HG02884 (cell line): ENCODE data around the gene PHF19.

Experiments used
- ATAC-seq: cut with Tn5 transposase; IDR thresholded peaks from one replicate; pipeline ENCODE4 v1.9.1; 2021; ENCODE audit warnings: mild to moderate bottlenecking, moderate library complexity; ENCODE audit not compliant: unreplicated experiment

Gene PHF19

DNA sequence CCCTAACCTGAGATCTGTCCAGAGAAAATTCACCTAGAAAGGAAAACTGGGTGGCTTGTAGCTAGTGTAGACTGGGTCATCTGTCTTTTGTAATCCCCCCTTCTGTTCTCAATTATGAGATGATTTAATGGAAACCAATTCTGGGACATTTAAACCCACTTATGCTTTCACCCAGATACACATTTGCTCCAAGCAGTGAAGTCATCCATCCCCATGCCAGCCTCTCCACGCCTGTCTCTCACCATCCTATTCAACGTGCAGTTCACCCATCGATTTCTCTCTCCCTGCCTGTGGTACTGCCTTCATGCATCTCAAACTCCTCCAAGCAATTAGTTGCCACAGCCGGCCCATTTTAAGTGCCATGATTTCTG lies 1.8 kb downstream of the PHF19 start:
- ATAC-seq = no peak

DNA sequence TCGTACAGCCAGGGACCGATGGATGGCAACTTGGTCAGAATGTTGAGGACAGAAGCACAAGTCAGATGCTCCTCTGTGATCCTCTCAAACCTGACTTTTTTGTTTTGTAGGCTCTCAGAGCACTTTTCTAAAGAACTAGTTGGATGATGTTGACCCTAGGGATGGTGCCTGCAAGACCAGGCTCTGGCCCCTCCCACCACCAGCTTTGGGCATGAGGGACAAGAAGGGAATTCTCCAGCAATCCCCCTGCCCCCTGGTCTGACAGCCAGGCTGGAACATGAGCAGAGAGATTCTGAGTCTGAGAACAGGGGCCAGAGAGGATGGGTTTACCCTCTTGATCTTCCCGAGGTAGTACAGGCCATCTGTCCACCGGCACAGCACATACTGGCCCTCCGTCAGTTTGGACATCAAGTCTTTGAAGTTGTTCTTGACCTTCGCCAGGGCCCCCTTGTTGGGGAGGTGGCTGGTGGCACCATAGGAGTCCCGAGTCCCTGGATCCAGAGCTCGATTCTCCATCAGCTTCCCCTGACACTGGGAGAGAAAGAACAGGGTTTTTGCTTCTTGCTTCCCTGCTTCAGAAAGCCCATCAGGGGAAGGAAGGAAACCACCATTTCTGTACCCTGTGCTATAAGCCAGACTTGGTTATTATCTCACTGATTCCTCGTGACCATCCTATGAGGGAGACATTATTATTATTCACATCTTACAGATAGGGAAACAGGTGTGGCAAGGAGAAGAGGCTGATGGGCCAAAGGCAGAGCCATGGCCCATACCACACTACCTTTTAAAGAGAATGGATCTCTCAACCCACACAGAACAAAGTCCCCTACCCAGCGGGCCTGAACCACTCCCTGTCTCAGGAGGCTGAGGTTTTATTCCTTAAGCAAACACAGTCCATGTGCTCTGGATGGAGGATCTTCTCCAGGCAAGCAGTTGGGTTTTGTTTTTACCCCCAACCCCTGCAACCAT lies 2.5 kb downstream of the PHF19 start:
- no peak for ATAC-seq

DNA sequence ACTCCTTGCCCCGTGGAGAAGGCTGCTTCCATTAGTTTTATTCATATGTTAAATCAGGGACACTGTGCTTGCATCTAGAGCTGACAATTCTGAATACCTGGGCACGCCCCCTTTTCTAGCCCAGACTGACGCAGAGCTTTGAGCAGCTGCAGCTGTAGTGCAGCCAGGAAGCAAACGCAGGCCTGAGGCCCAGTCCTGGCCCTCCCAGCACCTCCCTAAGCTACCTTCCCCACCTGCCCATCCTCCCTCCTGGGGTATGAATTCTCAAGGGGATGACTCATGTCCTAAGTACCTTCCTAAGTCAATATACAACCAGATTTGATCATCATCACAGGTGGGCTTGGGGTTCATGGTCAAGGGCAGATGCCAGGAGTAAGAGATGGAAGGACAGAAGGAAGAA lies 3.5 kb downstream of the PHF19 start:
- ATAC-seq = no peak

DNA sequence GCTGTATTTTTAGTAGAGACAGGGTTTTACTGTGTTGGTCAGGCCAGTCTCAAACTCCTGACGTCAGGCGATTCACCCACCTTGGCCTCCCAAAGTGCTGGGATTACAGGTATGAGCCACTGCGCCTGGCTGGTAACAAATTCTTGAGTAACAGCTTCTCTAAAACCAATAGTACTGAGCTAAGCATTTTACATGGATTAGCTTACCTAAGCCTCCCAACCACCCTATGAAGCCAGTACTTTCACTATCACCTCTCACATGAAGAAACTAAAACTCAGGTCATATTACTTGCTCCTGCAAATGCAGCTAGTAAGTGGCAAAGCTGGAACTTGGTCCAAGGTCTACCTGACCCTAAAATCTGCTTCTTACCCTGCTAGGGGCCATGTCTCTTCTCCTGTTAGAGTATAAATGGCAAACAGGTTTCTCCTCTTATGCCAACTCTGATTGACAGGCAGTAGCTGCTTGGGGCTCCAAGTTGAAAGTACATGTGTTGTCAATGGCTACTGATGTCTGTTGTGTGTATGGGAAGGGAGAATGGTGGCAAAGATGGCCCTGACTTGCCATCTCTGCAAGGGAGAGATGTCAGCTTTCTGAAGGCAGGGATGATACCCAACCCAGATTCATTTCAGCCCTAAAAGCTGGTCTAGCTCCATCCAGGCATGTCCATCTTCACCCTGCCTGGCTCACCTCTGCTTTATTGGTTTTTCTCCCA lies 4.0 kb downstream of the PHF19 start:
- ATAC-seq = no peak

DNA sequence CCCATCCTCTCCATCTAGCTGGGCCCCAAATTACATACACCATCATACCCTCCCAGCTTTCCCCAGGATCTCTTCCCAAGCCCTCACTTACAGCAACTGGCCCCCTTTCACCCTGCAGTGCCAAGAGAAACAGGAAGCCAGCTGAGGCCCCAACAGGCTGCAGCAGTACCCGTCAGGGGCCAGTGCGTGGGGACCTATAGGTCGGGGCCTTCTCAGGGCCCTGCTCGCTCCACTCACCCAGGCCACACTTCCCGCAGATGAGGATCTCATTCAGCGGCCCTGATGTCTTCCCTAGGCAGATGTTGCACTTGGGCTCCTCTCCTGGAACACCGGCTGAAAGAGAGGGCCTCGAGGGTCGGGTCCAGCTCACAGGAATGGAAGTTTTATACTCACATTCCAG lies 6.8 kb downstream of the PHF19 start:
- no peak for ATAC-seq

DNA sequence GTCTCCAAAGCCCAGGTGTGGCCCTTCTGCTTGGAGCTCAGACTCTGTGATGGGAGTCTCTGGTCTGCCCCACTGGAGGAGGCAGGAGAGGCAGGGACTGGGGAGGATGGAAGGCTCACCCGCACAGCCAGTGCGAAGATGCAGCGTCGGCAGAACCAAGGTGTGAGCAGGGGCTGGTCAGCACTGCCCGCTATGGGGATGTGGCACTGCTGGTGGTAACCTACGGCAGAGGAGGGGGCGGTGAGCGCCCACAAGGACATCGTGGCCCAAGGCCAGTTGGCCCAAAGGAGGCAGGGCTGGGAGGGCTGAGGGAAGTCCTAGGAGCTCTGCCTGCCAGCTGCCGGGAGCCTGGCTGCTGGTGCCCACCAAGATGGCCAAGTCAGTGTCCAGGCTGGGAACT lies 7.3 kb downstream of the PHF19 start:
- no peak for ATAC-seq

DNA sequence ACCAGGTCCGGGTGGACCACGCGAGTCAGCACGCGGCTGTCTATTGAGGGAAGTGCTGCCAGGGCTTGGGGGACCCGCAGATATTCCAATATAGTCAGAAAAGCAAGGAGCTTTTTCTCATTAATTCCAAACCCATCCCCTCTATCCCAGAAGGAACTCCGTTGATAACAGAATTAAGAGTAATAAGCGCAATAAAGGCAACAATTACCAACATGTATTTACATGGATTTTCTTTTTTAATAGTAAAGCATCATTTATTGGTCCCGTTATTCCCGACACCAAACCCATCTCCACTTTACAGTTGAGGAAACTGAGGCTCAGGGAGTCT lies 7.7 kb downstream of the PHF19 start:
- ATAC-seq = no peak

DNA sequence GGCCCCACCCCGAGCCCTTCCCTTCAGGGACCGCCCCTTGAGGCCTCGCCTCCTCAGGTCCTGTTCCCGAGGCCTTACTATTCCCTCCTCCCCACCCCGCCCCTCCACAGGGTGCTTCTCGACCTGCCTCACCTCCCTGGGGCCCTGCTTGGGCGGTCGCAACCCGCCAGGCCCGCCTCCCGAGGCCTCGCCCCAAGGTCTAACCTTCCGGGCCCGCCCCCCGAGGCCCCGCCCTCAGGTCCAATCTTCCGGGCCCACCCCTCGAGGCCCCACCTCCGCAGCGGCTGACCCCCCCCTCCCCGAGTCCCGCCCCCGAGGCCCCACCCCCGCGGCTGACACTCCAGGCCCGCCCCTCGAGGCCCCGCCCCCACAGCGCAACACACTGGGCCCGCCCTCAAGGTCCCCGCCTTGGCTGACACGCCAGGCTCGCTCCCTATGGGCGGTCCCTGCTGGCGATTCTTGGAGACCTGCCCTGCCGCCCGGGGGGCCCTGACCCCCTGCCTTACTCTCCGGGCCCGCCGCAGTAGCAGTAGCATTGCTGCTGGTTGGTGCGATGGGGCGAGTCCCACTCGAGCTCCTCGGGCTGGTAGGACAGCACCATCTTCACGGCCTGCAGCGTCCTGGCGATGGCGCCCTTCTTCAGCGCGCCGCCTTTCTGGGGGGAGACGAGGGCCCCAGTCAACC lies 8.2 kb downstream of the PHF19 start:
- peak; percentile 88 for ATAC-seq

DNA sequence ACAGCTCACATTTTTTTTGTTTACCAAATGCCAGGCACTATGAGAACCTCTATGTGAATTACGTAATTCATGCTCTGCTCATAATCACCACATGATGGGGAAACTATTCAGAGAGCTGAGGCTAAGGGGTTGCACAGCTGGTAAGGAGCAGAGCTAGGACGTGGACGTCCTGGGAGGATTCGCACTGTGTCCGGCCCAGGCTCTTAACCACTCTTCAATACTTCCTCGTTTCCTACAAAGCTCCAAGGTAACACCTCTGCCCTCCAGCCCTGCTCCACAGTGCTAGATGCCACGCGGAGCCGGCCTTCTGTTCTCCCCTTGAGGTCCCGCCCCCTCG lies 8.7 kb downstream of the PHF19 start:
- ATAC-seq = no peak

DNA sequence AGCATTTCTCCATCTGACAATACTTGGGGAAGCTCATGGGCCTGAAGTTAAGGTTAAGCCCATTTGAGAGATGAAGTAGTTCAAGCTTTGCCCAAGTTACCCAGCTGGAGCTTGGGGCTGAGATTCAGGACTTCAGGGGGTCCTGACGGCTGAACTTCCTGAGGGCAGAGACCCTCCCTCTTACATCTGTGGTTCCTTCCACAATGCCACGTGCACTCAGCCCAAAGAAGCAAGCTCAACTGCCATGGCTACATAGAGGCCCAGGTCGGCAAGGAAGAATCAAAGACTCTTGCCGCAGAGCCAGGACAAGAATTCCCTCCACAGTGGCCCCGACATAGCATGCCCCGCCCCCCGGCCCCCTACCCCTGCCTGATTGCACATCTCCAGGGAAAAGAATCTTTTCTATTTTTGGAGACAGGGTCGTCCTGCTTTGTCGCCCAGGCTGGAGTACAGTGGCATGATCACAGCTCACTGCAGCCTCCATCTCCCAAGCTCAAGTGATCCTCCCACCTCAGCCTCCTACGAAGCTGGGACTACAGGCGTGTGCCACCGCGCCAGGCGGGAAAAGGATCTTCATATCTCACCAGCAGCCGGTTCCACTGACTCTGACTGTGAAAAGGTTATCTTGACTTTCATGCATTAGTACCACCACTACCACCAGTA lies 9.2 kb downstream of the PHF19 start:
- no peak for ATAC-seq

DNA sequence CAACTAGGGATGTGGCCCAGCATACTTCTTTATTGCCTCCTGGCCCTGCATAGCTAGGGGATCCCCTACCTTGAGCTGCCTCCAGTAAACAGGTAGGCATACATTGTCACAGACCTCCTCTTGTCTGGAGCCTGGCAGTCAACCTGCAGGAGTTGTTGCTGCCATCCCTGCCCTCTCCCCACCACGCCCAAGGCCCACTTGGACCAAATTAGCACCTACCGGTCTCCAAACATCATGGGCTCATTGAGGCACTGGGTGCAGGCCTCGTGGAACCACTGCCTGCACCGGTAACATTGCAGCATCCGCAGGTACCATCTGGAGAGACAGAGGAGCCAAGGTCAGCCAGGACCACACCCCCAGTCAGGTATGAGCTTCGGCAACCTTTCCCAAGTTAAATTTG lies 10.3 kb downstream of the PHF19 start:
- no peak for ATAC-seq

DNA sequence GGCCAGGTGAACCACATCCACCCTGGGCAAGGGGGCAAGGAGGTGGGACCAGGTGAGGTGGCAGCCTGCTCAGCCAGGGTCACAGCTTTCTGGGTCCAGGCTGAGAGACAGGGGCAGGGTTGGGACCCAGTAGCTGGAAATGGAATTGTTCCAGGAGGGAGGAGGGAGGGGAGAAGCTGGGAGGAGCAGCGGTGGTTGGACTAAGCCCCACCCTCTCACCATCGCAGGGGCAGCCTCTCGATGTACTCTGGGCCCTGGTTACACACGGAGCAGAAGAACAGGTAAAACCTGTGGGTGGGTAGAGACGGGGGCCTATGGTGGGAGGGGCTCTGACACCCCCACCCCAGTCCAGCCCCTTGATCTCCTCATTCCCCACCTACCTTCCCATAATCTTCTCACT lies 11.2 kb downstream of the PHF19 start:
- no peak for ATAC-seq

DNA sequence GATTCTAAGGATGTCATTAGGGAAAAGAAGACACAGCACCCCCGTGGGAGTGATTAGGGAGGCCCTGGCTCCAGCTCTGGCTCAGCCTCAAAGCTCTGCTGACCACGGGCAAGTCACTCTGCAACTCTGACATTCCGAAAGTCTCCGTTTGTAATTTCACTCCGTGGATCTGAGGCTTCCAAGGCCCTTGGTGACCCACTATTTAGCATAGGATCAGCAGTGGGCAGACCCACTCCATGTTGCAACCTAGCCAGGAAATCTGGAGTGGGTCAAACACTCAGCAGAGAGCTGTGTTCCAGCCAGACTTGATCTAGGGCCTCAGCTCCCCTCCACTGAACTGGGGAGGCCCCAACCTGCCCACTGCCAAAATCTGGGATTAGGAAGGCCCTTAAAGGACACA lies 11.8 kb downstream of the PHF19 start:
- no peak for ATAC-seq

DNA sequence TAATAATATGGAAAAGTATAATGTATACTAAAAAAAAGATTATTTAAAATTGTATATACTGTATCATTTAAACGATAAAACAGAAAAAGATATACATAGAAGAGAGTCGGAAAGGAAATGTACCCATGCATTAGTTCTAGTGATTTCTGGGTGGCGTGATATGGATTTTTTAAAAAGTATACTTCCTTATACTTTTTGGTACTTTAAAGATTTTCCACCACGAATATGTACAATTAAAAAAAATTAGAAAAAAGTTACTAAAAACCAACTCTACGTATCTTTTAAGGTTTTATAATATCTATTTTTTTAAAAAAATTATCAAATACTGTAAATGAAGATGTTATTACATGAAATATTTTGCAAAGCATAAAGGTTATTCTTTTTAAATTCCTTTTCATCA lies 12.3 kb downstream of the PHF19 start:
- no peak for ATAC-seq

DNA sequence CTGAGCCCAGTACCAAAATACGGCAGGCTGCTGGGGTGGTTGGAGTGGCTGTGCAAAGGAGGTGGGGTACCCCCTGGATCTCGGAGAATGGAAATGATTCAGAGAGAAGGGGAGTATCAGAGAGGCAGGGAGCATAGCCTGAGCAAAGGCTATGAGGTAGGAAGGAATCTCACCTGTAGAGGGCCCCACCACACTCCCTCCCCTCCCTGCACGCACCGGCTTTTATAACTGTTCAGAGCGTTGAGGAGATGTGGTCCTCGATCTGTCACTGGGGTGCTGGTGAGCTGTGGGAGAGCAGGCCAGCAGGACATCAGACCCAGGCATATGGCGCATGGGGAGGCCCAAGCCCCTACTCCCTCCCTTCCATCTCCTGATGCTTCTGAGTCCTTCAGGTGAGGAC lies 13.2 kb downstream of the PHF19 start:
- ATAC-seq = no peak

DNA sequence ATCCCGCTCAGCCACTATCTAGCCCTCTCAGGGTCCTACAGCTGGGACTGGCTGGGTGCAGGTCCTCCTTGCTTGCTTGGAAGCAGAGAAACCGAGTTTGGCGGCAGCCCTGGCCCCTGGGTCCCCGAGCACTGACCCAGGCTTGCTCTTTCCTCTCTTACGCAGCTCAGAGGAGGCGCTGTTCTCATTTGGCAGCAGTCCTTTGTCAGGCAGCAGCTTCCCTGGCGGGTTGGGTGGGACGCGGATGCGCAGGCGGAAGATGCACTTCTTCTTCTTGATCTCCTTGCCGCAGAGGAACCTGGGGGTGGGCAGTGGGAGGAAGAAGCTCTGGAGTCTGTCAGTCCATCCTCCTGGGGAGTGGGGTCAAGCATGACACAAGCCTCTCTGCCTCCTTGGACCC lies 14.5 kb downstream of the PHF19 start:
- ATAC-seq = no peak

DNA sequence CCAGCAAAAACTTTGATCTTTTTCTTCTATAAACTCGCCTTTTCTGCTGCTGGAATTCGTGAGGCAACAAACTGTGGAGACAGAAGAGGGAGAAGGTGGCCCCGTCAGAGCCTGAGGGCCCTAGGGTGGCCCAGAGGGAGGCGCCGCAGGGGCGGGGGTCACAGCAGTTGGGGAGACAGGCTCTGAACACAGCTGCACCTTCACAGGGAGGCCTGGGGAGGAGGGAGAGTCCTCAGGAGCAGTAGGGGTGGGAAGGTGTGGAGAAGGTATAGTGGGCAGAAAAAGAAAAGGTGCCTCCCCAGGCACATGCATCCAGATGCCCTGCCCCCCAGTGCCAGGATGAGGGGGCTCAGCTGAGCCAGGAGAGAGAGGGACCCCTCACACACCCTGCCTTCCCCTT lies 15.1 kb downstream of the PHF19 start:
- no peak for ATAC-seq

DNA sequence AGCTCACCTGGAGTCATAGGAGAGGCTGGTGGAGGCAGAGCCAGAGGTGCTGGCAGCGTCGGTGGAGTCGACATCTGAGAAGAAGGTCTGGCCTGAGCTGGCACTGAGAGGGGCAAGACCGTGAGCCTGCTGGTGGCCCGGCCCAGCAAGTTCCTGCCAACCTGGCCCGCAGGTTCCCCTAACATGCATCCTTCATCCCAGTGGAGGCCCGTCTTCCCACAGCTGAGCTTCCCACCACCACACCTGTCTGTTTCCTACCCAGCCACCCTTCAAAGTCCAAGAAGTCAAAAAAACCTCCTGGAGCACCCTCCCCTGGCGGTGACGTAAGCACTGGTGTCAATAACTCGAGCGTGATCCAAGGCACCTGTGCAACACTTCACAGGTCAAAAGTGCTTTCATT lies 16.9 kb downstream of the PHF19 start:
- no peak for ATAC-seq

DNA sequence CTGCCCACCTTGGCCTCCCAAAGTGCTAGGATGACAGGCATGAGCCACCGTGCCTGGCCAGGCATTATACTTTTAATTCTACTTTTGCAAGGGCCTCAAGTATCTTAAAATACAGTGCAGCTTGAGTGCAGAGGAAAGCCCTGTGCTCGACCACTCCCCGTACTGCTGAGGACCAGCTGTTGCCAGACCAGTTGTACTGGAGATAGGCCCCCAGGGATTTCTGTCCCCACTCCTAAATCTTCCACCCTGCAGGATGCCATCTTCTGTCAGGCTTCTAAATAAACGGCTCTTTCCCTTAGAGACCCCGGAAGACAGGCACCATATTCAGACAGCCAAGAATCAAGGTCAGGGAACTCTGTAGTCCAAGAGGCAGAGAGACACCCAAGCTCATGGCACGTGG lies 17.6 kb downstream of the PHF19 start:
- no peak for ATAC-seq

DNA sequence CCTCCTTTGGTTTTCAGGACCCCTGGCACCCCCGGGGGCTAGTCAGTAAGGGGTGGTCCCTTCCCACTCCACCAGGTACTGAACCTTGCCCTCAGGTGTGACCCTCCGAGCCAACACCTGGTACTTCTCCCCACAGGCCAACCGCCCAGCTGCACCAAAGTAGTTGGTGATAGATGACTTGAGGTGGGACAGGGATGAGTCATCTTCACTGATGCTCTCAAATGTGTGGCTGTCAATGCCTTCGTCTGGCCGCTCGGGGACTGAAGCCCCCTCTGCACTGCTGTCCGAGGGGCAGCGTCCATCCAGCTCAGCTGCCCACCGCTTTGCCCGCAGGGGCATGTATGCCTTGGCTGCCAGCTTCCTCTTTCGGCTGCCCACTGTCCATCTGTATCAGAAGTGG lies 19.1 kb downstream of the PHF19 start:
- no peak for ATAC-seq

DNA sequence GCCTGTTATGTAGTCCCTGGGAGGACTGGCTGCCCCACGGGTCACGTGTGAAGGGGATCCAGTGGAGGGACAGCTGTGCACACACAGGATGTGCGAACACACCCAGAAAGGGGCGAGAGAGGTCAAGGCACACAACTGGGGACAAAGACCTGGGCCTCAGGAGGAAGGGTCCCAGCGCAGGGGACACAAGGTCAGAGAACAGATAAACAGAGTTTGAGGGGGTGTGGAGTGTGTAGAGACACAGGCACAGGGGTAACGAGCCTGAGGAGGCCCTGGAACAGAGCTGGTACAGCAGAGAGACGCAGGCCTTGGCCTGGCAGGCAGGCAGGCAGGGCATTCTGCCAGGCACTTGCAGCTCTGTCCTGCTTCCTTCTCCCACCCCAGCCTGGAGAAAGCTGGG lies 19.5 kb downstream of the PHF19 start:
- no peak for ATAC-seq

DNA sequence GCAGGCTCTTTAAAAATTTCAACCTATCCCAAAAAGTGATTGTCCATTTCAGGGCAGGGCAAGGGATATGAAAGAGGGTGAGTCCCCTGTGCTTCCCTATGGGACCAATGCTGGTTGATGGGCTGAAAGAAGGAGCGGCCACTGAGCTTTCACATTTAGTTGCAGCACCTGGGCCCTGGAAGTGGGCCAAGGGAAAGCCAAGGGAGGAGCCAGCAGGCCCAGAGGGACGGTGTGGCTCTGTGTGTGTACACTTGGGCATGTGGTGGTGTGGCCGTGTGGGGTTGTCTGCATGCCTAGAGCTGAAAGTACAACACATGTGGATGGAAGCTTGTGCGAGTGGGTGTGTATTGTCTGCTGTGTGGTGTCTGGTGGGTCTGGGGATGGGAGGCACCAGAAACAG lies 20.3 kb downstream of the PHF19 start:
- no peak for ATAC-seq
